HepG2 (cell line): ENCODE measurements around the gene A3GALT2. TPM values are rescaled to one million over a fixed set of nuclear protein-coding genes. Genes with fewer than 3 reads are reported as not detected.

Experiments
- ATAC-seq: fragments of 200-7000 bp; cut with Tn5 transposase; 3 replicates; pipeline ENCODE4 v1.9.1; 2020; ENCODE audit warnings: mild to moderate bottlenecking, moderate library complexity
- BruUV-seq: library from RNA; stranded (reverse); fragments of 400-500 nt; replicated peaks from 2 replicates; lab custom pipeline; 2021; lab: Mats Ljungman, UMichigan
- CTCF ChIA-PET: fragments of 300-600 bp; formaldehyde crosslinking; extraction: SDS; loops from one replicate; lab custom pipeline; 2021; ENCODE audit warnings: low total read pairs, inconsistent platforms, low intra/inter-chr PET ratio; lab: Yijun Ruan, JAX
- POLR2A ChIA-PET: fragments of 350-600 bp; sonication (Branson Sonifier 250); formaldehyde crosslinking; loops from one replicate; lab custom pipeline; 2020; ENCODE audit warnings: antibody characterized with exemption, inconsistent platforms; lab: Yijun Ruan, JAX
- DNase-seq: peaks from one replicate; pipeline ENCODE4 v3.0.0-alpha.2; 2015; ENCODE audit warnings: low spot score
- FAIRE-seq: peaks from 3 replicates; lab custom pipeline; 2011; peaks lifted over from hg19 to GRCh38; lab: Jason Lieb, UNC
- H2AFZ ChIP-seq: one replicate; pipeline ENCODE4 v1.6.1; 2011; ENCODE audit warnings: low read length, inconsistent platforms
- H3K27ac ChIP-seq: fragments of 300-600 bp; 3 replicates; pipeline ENCODE4 v1.8.0; 2011; ENCODE audit warnings: mixed run types, mild to moderate bottlenecking, mixed read lengths, low read length, inconsistent platforms; ENCODE audit not compliant: insufficient read depth; ENCODE audit errors: extremely low read length
- H3K27me3 ChIP-seq, 2 experiments: fragments of 200-600 bp in 1 of 2; 2 replicates in 1 of 2; 3 replicates in 1 of 2; pipeline versions ENCODE4 v1.6.0 to v1.8.0; 2011; ENCODE audit warnings: low read length in 2 of 2, mild to moderate bottlenecking in 2 of 2, moderate library complexity in 2 of 2, inconsistent platforms in 1 of 2; ENCODE audit not compliant: insufficient read depth in 2 of 2, control insufficient read depth in 1 of 2
- H3K36me3 ChIP-seq, 2 experiments: fragments of 200-600 bp in 1 of 2; replicated peaks in 1 of 2; 2 replicates in 1 of 2; 3 replicates in 1 of 2; pipeline versions ENCODE4 v1.5.1 to v1.8.0; 2011; ENCODE audit warnings: low read length in 2 of 2, inconsistent platforms in 1 of 2; ENCODE audit not compliant: insufficient read depth in 2 of 2, control insufficient read depth in 1 of 2
- H3K4me1 ChIP-seq: 2 replicates; pipeline ENCODE4 v1.5.1; 2012; ENCODE audit warnings: low read length, inconsistent platforms; ENCODE audit not compliant: insufficient read depth
- H3K4me2 ChIP-seq: 2 replicates; pipeline ENCODE4 v1.6.0; 2011; ENCODE audit warnings: low read depth, low read length, inconsistent platforms
- H3K4me3 ChIP-seq, 3 experiments: fragments of 200-600 bp in 1 of 3; sonication (generic), shearing (Covaris generic) in 1 of 3; replicated peaks in 1 of 3; 2 replicates each; pipeline ENCODE4 v1.5.1; 2011 to 2016; ENCODE audit warnings: low read length in 3 of 3, inconsistent platforms in 2 of 3, low read depth in 2 of 3, mild to moderate bottlenecking in 2 of 3, control low read depth in 1 of 3, mixed read lengths in 1 of 3; ENCODE audit not compliant: insufficient read depth in 1 of 3
- H3K79me2 ChIP-seq: one replicate; pipeline ENCODE4 v1.6.1; 2011; ENCODE audit warnings: low read length, inconsistent platforms; ENCODE audit not compliant: insufficient read depth
- H3K9ac ChIP-seq: 2 replicates; pipeline ENCODE4 v1.6.0; 2011; ENCODE audit warnings: mild to moderate bottlenecking, low read depth, low read length, inconsistent platforms; ENCODE audit not compliant: insufficient read depth
- H3K9me3 ChIP-seq: 2 replicates; pipeline ENCODE4 v1.5.1; 2012; ENCODE audit warnings: mild to moderate bottlenecking, low read length
- H4K20me1 ChIP-seq: 2 replicates; pipeline ENCODE4 v1.6.0; 2011; ENCODE audit warnings: inconsistent platforms, mild to moderate bottlenecking, low read length, moderate library complexity; ENCODE audit not compliant: insufficient read depth
- FOXO4 ChIP-seq: sonication (generic); formaldehyde crosslinking; conservative IDR thresholded peaks from 2 replicates; pipeline ENCODE4 v1.8.1; 2023; ENCODE audit warnings: missing genetic modification reagents
- IKZF1 ChIP-seq: fragments of 450-650 bp; IDR thresholded peaks from 2 replicates; pipeline ENCODE4 v1.7.1; 2016
- POLR2G ChIP-seq: fragments of 200-400 bp; formaldehyde crosslinking; IDR thresholded peaks from 2 replicates; pipeline ENCODE4 v1.6.1; 2018; ENCODE audit warnings: mild to moderate bottlenecking, low read depth, low read length, moderate library complexity
- RAD21 ChIP-seq: fragments of 450-650 bp; formaldehyde crosslinking; IDR thresholded peaks from 2 replicates; pipeline ENCODE4 v1.5.0; 2020; ENCODE audit warnings: mild to moderate bottlenecking
- RBM39 ChIP-seq: fragments of 200-400 bp; formaldehyde crosslinking; IDR thresholded peaks from one replicate; pipeline ENCODE4 v1.6.1; 2018; ENCODE audit warnings: antibody characterized with exemption, mild to moderate bottlenecking, low read depth, low read length; ENCODE audit not compliant: poor library complexity, severe bottlenecking
- ZBTB26 ChIP-seq: IDR thresholded peaks from 2 replicates; pipeline ENCODE4 v1.6.1; 2016; ENCODE audit warnings: missing compliant biosample characterization, missing genetic modification reagents, borderline replicate concordance
- ZNF414 ChIP-seq: sonication (generic); formaldehyde crosslinking; IDR thresholded peaks from 2 replicates; pipeline ENCODE4 v1.5.0; 2020; ENCODE audit warnings: missing genetic modification reagents
- ZNF558 ChIP-seq: sonication (generic); formaldehyde crosslinking; IDR thresholded peaks from 2 replicates; pipeline ENCODE4 v1.9.0; 2022; ENCODE audit warnings: mild to moderate bottlenecking, missing genetic modification reagents, borderline replicate concordance
- ZNF563 ChIP-seq: sonication (generic); formaldehyde crosslinking; IDR thresholded peaks from 2 replicates; pipeline ENCODE4 v1.8.0; 2022; ENCODE audit warnings: mild to moderate bottlenecking, moderate library complexity, missing genetic modification reagents
- ZNF761 ChIP-seq: sonication (generic); formaldehyde crosslinking; conservative IDR thresholded peaks from 2 replicates; pipeline ENCODE4 v1.4.0; 2020; ENCODE audit warnings: mild to moderate bottlenecking, missing genetic modification reagents
- WGBS: methylation state at CpG from one replicate; pipeline ENCODE4 v1.1.6; 2017; ENCODE audit warnings: low lambda C conversion rate; 5-methylcytosine and 5-hydroxymethylcytosine counted together
- in situ Hi-C: cut with HindIII; loops from 2 replicates; pipeline ENCODE4 v1.10.0; 2017; ENCODE audit warnings: low pct_unique_long_range_greater_than_20kb; ENCODE audit not compliant: extremely low pct_ligation_motif_present
- intact Hi-C: fragments of 100-400 bp; cut with micrococcal nuclease; formaldehyde crosslinking; loops from one replicate; pipeline ENCODE4 v1.10.0; 2022; ENCODE audit not compliant: unreplicated experiment
- polyA plus RNA-seq, 8 experiments: library from polyadenylated mRNA; depleted of rRNA in 3 of 8; stranded (reverse) in 7 of 8; unstranded in 1 of 8; fragments of >200 nt; fragmentation: Illumina TruSeq in 4 of 8; extraction: Trizol in 4 of 8; gene quantifications; 2 replicates each; pipeline versions ENCODE4 v1.2.1 to v1.2.3, GENCODE V29; 2011 to 2016; ENCODE audit warnings: low read depth in 4 of 8, missing spikeins in 1 of 8, mixed read lengths in 1 of 8; ENCODE audit not compliant: insufficient read depth in 1 of 8
- total RNA-seq, 5 experiments: library from RNA; depleted of rRNA; stranded (reverse); fragments of >200 nt; fragmentation: Illumina TruSeq; extraction: Trizol; gene quantifications; 2 replicates each; pipeline ENCODE4 v1.2.3, GENCODE V29; 2016; ENCODE audit warnings: low read depth in 1 of 5
- TF ChIP-seq, protein P1 (sequence below), 2 experiments: sonication (generic) in 1 of 2; formaldehyde crosslinking in 1 of 2; IDR thresholded peaks; 2 replicates each; pipeline versions ENCODE4 v1.4.0 to v1.6.1; 2018 to 2020; ENCODE audit warnings: missing genetic modification reagents in 2 of 2, borderline replicate concordance in 1 of 2, low read depth in 1 of 2, mild to moderate bottlenecking in 1 of 2, missing biosample characterization in 1 of 2
- TF ChIP-seq, protein P2 (sequence below): sonication (generic); formaldehyde crosslinking; IDR thresholded peaks from 2 replicates; pipeline ENCODE4 v1.8.0; 2022; ENCODE audit warnings: mild to moderate bottlenecking, missing genetic modification reagents, moderate library complexity
- TF ChIP-seq, protein P3 (sequence below): sonication (generic); formaldehyde crosslinking; IDR thresholded peaks from 2 replicates; pipeline ENCODE4 v1.4.0; 2020; ENCODE audit warnings: missing genetic modification reagents

A3GALT2 gene
- total and polyA plus RNA-seq, 2 of the 13 experiments (the other 11 are each of a cell fraction or from before 2014, with no cell fraction given): not detected

DNA sequence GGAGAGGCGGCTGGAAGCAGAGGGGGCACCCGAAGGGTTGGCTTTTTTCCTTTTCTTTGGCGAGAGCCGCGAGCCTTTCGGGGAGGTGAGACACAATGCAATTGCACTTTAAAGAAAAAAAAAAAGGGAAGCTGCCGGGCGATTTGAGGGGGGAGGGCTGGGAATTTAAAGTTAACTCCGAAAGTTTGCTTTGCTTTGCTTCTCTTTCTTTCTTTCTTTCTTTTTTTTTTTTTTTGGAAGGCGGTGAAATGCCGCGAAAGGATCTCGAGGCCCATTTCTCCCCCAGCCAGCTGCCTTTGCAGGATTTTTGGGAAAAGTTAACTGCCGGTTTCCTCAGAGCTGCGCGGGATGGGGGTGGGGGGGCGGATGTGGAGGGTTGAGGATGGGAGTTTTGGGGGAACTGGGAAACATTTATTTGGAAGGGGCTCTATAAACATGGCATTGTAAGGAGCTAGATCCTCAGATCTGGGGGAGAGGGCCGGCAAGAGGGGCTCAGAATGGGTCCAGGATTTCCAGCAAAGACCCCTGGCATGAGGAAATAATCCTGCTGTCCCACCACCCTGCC, 63.6 kb downstream of the A3GALT2 start:
- H3K4me1 ChIP-seq: peaks cover 53% of the 10 kb centered on the region
- no peak overlapping the region for H2AFZ ChIP-seq
- POLR2A ChIA-PET: interaction anchor here (0.5 to 1.9 kb wide), 12 partner anchors 9 to 130 kb away, joined by 3 to 10 read pairs (median 4); partner anchors contain the start of gene A3GALT2
- H3K27me3 ChIP-seq: no peaks in the 10 kb centered on the region; a peak in 1 of 5 replicates
- WGBS: 2% methylated on average over 18 of the region's 18 CpGs
- H3K4me2 ChIP-seq: peak overlapping the region; percentile 95
- intact Hi-C loops (loop anchor here (5.0 to 10.0 kb wide), 2 partner anchors 40 to 132 kb away; no protein-coding TSS in a partner anchor), in situ Hi-C loops (no loop called here)
- peak overlapping the region; percentile 72 to 98 (median 86) for H3K4me3 ChIP-seq
- H3K9ac ChIP-seq: peak overlapping the region; percentile 90
- CTCF ChIA-PET: no interaction called here
- BruUV-seq: no TSS peak
- peaks cover 13% of the 10 kb centered on the region for H4K20me1 ChIP-seq
- no peaks in the 10 kb centered on the region for H3K36me3 ChIP-seq
- H3K27ac ChIP-seq: peak overlapping the region; percentile 97
- DNase-seq (no peak), ATAC-seq (no peak), FAIRE-seq (no peak)
- peaks cover 47% of the 10 kb centered on the region for H3K79me2 ChIP-seq
- no peaks in the 10 kb centered on the region for H3K9me3 ChIP-seq
- TF ChIP-seq ZNF414 (0 out of 2 replicates have a peak, but pooled peaks have one; percentile 22), ZBTB26 (CRISPR knock-in tag) (no peak), IKZF1 (no peak), ZNF761 (CRISPR knock-in tag) (0 out of 2 replicates have a peak, but pooled peaks have one; percentile 7), POLR2G (peak; percentile 8; the same call in 1 of the 2 replicates), RBM39 (peak; percentile 15), RAD21 (CRISPR knock-in tag) (no peak), ZNF558 (CRISPR knock-in tag) (0 out of 2 replicates have a peak, but pooled peaks have one; percentile 1), ZNF563 (0 out of 2 replicates have a peak, but pooled peaks have one; percentile 3), FOXO4 (0 out of 2 replicates have a peak, but pooled peaks have one; percentile 38)
- TF ChIP-seq, protein P1, sequence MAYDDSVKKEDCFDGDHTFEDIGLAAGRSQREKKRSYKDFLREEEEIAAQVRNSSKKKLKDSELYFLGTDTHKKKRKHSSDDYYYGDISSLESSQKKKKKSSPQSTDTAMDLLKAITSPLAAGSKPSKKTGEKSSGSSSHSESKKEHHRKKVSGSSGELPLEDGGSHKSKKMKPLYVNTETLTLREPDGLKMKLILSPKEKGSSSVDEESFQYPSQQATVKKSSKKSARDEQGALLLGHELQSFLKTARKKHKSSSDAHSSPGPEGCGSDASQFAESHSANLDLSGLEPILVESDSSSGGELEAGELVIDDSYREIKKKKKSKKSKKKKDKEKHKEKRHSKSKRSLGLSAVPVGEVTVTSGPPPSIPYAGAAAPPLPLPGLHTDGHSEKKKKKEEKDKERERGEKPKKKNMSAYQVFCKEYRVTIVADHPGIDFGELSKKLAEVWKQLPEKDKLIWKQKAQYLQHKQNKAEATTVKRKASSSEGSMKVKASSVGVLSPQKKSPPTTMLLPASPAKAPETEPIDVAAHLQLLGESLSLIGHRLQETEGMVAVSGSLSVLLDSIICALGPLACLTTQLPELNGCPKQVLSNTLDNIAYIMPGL (CRISPR knock-in tag; IDR thresholded peaks at IDR 0.05; ENCODE audit: borderline replicate concordance in 1 of 2, low read depth in 1 of 2): peak in 1 of 2 experiments; percentile 8; a peak in 2 of 4 replicates
- TF ChIP-seq, protein P2, sequence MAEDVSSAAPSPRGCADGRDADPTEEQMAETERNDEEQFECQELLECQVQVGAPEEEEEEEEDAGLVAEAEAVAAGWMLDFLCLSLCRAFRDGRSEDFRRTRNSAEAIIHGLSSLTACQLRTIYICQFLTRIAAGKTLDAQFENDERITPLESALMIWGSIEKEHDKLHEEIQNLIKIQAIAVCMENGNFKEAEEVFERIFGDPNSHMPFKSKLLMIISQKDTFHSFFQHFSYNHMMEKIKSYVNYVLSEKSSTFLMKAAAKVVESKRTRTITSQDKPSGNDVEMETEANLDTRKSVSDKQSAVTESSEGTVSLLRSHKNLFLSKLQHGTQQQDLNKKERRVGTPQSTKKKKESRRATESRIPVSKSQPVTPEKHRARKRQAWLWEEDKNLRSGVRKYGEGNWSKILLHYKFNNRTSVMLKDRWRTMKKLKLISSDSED (CRISPR knock-in tag): no peak
- TF ChIP-seq, protein P3, sequence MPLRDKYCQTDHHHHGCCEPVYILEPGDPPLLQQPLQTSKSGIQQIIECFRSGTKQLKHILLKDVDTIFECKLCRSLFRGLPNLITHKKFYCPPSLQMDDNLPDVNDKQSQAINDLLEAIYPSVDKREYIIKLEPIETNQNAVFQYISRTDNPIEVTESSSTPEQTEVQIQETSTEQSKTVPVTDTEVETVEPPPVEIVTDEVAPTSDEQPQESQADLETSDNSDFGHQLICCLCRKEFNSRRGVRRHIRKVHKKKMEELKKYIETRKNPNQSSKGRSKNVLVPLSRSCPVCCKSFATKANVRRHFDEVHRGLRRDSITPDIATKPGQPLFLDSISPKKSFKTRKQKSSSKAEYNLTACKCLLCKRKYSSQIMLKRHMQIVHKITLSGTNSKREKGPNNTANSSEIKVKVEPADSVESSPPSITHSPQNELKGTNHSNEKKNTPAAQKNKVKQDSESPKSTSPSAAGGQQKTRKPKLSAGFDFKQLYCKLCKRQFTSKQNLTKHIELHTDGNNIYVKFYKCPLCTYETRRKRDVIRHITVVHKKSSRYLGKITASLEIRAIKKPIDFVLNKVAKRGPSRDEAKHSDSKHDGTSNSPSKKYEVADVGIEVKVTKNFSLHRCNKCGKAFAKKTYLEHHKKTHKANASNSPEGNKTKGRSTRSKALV (CRISPR knock-in tag): no peak
